Measurements from ENCODE around the gene HES1.

- TF ChIP-seq POLR2A (IDR thresholded peaks at IDR 0.05) = no peak
- TF ChIP-seq POLR2AphosphoS5 (IDR thresholded peaks at IDR 0.05) = no peak
- TF ChIP-seq CTCF (IDR thresholded peaks at IDR 0.05) = no peak
These were observed 27.7 kb downstream of the HES1 start for GRCh38 chr3:194163697-194164096.
